ENCODE data around the gene SLC7A4. TPM values are rescaled to one million over a fixed set of nuclear protein-coding genes. Genes with fewer than 3 reads are reported as not detected.
"Not testable (repeated sequence)": the region's sequence is repeated elsewhere in the genome, so short reads cannot be mapped to it uniquely, and the experiment has no call there.

The SLC7A4 gene
- total RNA-seq, 4 donors from 2014 or later: 0.64 to 4.1 TPM; not detected in 2

GRCh38 chr22:21052715-21053459, 20.5 kb upstream of the SLC7A4 start:
- WGBS, 2 donors (ENCODE audit: low coverage in 1 of 2): 60% methylated on average over 7 of the region's 8 CpGs; no CpG with 5 or more reads in 1 of the 2 donors
- in situ Hi-C loops (cut with MboI; ENCODE audit: low pct_ligation_motif_present in 1 of 4, low pct_unique_long_range_greater_than_20kb in 1 of 4, low sequenced_read_pairs in 3 of 4): loop anchor here in 1 of 4 donors (25.0 kb wide), 1 partner anchor 91 kb away; the partner anchor contains the start of gene AIFM3
- TF ChIP-seq CTCF (IDR thresholded peaks at IDR 0.05): no peak
- no peak for TF ChIP-seq EP300 (IDR thresholded peaks at IDR 0.05; ENCODE audit: low read depth)
- TF ChIP-seq POLR2A (IDR thresholded peaks at IDR 0.05): no peak
- no peak for TF ChIP-seq POLR2AphosphoS5 (IDR thresholded peaks at IDR 0.05)

GRCh38 chr22:21051831-21052400, 19.6 kb upstream of the SLC7A4 start:
- H3K36me3 ChIP-seq: no peaks in the 10 kb centered on the region
- H3K4me1 ChIP-seq: no peaks in the 10 kb centered on the region
- in situ Hi-C loops (cut with MboI; ENCODE audit: low pct_ligation_motif_present in 1 of 4, low pct_unique_long_range_greater_than_20kb in 1 of 4, low sequenced_read_pairs in 3 of 4): loop anchor here in 1 of 4 donors (25.0 kb wide), 1 partner anchor 90 kb away; the partner anchor contains the start of gene AIFM3
- 66% methylated on average over 8 of the region's 8 CpGs; no CpG with 5 or more reads in 1 of the 2 donors for WGBS, 2 donors (ENCODE audit: low coverage in 1 of 2)
- no peak for DNase-seq
- H3K27me3 ChIP-seq: peaks cover 3% of the 10 kb centered on the region
- H3K9me3 ChIP-seq: no peaks in the 10 kb centered on the region
- H3K4me3 ChIP-seq: no peak overlapping the region
- TF ChIP-seq POLR2A (IDR thresholded peaks at IDR 0.05): no peak
- no peak for TF ChIP-seq CTCF (IDR thresholded peaks at IDR 0.05)
- no peak for TF ChIP-seq EP300 (IDR thresholded peaks at IDR 0.05; ENCODE audit: low read depth)
- no peak for TF ChIP-seq POLR2AphosphoS5 (IDR thresholded peaks at IDR 0.05)
- H3K27ac ChIP-seq: no peak overlapping the region
- intact Hi-C loops (cut with DNase I; ENCODE audit: low total_unique reads): no loop called here

More at GRCh38 chr22:21052715-21053459, 20.5 kb upstream of the SLC7A4 start:
- Histone ChIP-seq H3K27me3 (peaks cover 5% of the 10 kb centered on the region), H3K27ac (no peak overlapping the region), H3K9me3 (no peaks in the 10 kb centered on the region), H3K36me3 (no peaks in the 10 kb centered on the region), H3K4me1 (no peaks in the 10 kb centered on the region), H3K4me3 (no peak overlapping the region)
- DNase-seq: no peak
- intact Hi-C loops (cut with DNase I; ENCODE audit: low total_unique reads): no loop called here

GRCh38 chr22:21051145-21051830, 18.9 kb upstream of the SLC7A4 start:
- in situ Hi-C loops (cut with MboI; ENCODE audit: low pct_ligation_motif_present in 1 of 4, low pct_unique_long_range_greater_than_20kb in 1 of 4, low sequenced_read_pairs in 3 of 4): loop anchor here in 1 of 4 donors (25.0 kb wide), 1 partner anchor 89 kb away; the partner anchor contains the start of gene AIFM3

GRCh38 chr22:21048965-21049364, 16.6 kb upstream of the SLC7A4 start:
- peaks cover 9 to 20% (median 20%) of the 10 kb centered on the region in 4 donors for H3K4me1 ChIP-seq
- 83% methylated on average over 2 of the region's 12 CpGs; no CpG with 5 or more reads in 1 of the 2 donors for WGBS, 2 donors (ENCODE audit: low coverage in 1 of 2)
- H3K4me3 ChIP-seq; H3K36me3 ChIP-seq; H3K9me3 ChIP-seq; intact Hi-C loops (cut with DNase I; ENCODE audit: low total_unique reads); H3K27ac ChIP-seq; DNase-seq; in situ Hi-C loops (cut with MboI; ENCODE audit: low pct_ligation_motif_present in 1 of 4, low pct_unique_long_range_greater_than_20kb in 1 of 4, low sequenced_read_pairs in 3 of 4): not testable (repeated sequence)
- peaks cover 15% of the 10 kb centered on the region for H3K27me3 ChIP-seq

More at GRCh38 chr22:21051145-21051830, 18.9 kb upstream of the SLC7A4 start:
- no peak overlapping the region for H3K4me3 ChIP-seq
- DNase-seq: no peak
- intact Hi-C loops (cut with DNase I; ENCODE audit: low total_unique reads): no loop called here
- no peak for TF ChIP-seq EP300 (IDR thresholded peaks at IDR 0.05; ENCODE audit: low read depth)
- TF ChIP-seq POLR2A (IDR thresholded peaks at IDR 0.05): no peak
- no peak for TF ChIP-seq POLR2AphosphoS5 (IDR thresholded peaks at IDR 0.05)
- TF ChIP-seq CTCF (IDR thresholded peaks at IDR 0.05): no peak
- WGBS, 2 donors (ENCODE audit: low coverage in 1 of 2): 77 to 78% methylated on average over 7 to 9 of the region's 9 CpGs
- peaks cover 1% of the 10 kb centered on the region for H3K27me3 ChIP-seq
- H3K27ac ChIP-seq: no peak overlapping the region
- no peaks in the 10 kb centered on the region for H3K9me3 ChIP-seq
- no peaks in the 10 kb centered on the region for H3K36me3 ChIP-seq
- H3K4me1 ChIP-seq: no peaks in the 10 kb centered on the region

GRCh38 chr22:21048448-21048847, 16.1 kb upstream of the SLC7A4 start:
- Histone ChIP-seq H3K4me1 (peaks cover 9 to 26% (median 21%) of the 10 kb centered on the region in 4 donors), H3K27me3 (peaks cover 15% of the 10 kb centered on the region)
- WGBS, 2 donors (ENCODE audit: low coverage in 1 of 2): 74% methylated on average over 5 of the region's 5 CpGs; no CpG with 5 or more reads in 1 of the 2 donors
- H3K27ac ChIP-seq; in situ Hi-C loops (cut with MboI; ENCODE audit: low pct_ligation_motif_present in 1 of 4, low pct_unique_long_range_greater_than_20kb in 1 of 4, low sequenced_read_pairs in 3 of 4); intact Hi-C loops (cut with DNase I; ENCODE audit: low total_unique reads); H3K36me3 ChIP-seq; DNase-seq; H3K4me3 ChIP-seq; H3K9me3 ChIP-seq: not testable (repeated sequence)

Data from transverse colon (tissue), 4 donors.